Activated CD4-positive, alpha-beta T cell treated with anti-CD3 and anti-CD28 coated beads for 4 hours (primary cell): ENCODE measurements around the gene MDC1.
A peak's percentile ranks its signal among the peaks of the same experiment; 100 is the strongest.
"Not testable (repeated sequence)": the region's sequence is repeated elsewhere in the genome, so short reads cannot be mapped to it uniquely, and the experiment has no call there.

Experiments used
- DNase-seq, 2 donors: peaks; one replicate each; pipeline ENCODE4 v3.0.0-alpha.2; 2020

The MDC1 gene

GRCh38 chr6:30717129-30717844, at the start of gene MDC1:
TSS of gene MDC1 (minus strand) at chr6:30717281. CDS start at chr6:30715175, 2,106 bp downstream.
- peak; percentile 98 to 99 for DNase-seq

- DNase-seq = no peak
These were observed 49.5 kb upstream of the MDC1 start for GRCh38 chr6:30766461-30767157.

GRCh38 chr6:30765495-30765894, 48.4 kb upstream of the MDC1 start:
- DNase-seq = not testable (repeated sequence)

GRCh38 chr6:30764490-30765043, 47.5 kb upstream of the MDC1 start:
- not testable (repeated sequence) for DNase-seq

- no peak for DNase-seq
These were observed 46.8 kb upstream of the MDC1 start for GRCh38 chr6:30763618-30764489.

GRCh38 chr6:30763155-30763617, 46.1 kb upstream of the MDC1 start:
- no peak for DNase-seq

- no peak for DNase-seq
These were observed 44.8 kb upstream of the MDC1 start for GRCh38 chr6:30761791-30762429.

- DNase-seq = no peak
These were observed 43.5 kb upstream of the MDC1 start for GRCh38 chr6:30760549-30760948.

- DNase-seq = no peak
These were observed 42.6 kb upstream of the MDC1 start for GRCh38 chr6:30759575-30760239.

- no peak for DNase-seq
These were observed 40.3 kb upstream of the MDC1 start for GRCh38 chr6:30757261-30757904.

GRCh38 chr6:30756405-30757003, 39.4 kb upstream of the MDC1 start:
- not testable (repeated sequence) for DNase-seq

- DNase-seq = no peak
These were observed 37.5 kb upstream of the MDC1 start for GRCh38 chr6:30754631-30755030.

GRCh38 chr6:30752157-30752927, 35.3 kb upstream of the MDC1 start:
- no peak for DNase-seq

- no peak for DNase-seq
These were observed 33.2 kb upstream of the MDC1 start for GRCh38 chr6:30750379-30750668.

- DNase-seq = no peak
These were observed 32.7 kb upstream of the MDC1 start for GRCh38 chr6:30749554-30750378.

- DNase-seq = no peak
These were observed 31.9 kb upstream of the MDC1 start for GRCh38 chr6:30748851-30749540.

GRCh38 chr6:30747902-30748769, 31.1 kb upstream of the MDC1 start:
- DNase-seq = no peak

GRCh38 chr6:30747300-30747687, 30.2 kb upstream of the MDC1 start:
- DNase-seq = no peak
